ENCODE results near the gene DNASE1L3. TPM values are rescaled to one million over a fixed set of nuclear protein-coding genes. Genes with fewer than 3 reads are reported as not detected.
"Not testable (repeated sequence)": the region's sequence is repeated elsewhere in the genome, so short reads cannot be mapped to it uniquely, and the experiment has no call there.

The DNASE1L3 gene
- total RNA-seq, 4 donors from 2014 or later, result 0.58 to 2.4 (median 1.3) TPM; not detected in 1

DNA sequence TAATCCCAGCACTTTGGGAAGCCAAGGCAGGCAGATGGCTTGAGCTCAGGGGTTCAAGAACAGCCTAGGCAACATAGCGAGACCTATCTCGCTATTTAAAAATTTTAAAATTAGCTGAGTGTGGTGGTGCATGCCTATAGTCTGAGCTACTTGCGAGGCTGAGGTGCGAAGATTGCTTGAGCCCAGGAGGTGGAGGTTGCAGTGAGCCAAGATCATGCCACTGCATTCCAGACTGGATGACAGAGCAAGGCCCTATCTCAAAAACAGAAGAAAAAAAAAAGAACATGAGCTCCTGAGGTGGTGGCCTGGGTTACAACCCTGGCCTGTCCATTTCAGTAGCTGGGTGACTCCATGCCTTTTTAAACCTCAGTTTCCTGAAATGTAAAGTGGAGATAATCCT lies 7.2 kb downstream of the DNASE1L3 start:
- no peak overlapping the region for H3K4me3 ChIP-seq

DNA sequence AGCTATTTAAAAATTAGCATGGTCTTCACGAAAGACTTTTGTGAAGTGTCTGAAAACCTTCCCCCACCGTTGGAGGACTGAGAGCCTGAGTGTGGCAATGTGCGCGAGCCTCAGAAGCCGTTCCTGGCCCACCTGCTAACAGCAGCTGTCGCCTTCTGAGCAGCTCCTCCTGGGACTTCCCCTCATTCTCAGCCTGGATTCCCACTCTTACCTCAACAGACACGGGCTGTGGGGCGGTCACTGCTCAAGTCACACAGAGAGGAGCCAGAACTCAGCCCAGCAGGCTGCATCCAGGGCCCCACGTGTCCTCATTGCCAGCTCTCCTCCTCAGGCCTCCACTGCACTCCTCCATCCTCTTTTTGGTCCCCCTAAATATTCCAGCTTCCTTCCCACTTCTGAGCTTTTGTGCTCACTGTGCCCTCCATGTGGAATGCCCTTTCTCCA lies 7.8 kb downstream of the DNASE1L3 start:
- Histone ChIP-seq H3K4me3 (no peak overlapping the region), H3K9me3 (no peaks in the 10 kb centered on the region), H3K36me3 (no peaks in the 10 kb centered on the region), H3K4me1 (peaks cover 0 to 27% (median 0%) of the 10 kb centered on the region in 3 donors), H3K27me3 (no peaks in the 10 kb centered on the region), H3K27ac (no peak overlapping the region)
- no peak for ATAC-seq
- 60 to 71% methylated on average over 3 to 5 of the region's 9 CpGs for WGBS, 2 donors (ENCODE audit: low coverage in 1 of 2)
- TF ChIP-seq POLR2AphosphoS5 (IDR thresholded peaks at IDR 0.05), result no peak
- no peak for TF ChIP-seq POLR2A (IDR thresholded peaks at IDR 0.05)
- TF ChIP-seq, protein P1, sequence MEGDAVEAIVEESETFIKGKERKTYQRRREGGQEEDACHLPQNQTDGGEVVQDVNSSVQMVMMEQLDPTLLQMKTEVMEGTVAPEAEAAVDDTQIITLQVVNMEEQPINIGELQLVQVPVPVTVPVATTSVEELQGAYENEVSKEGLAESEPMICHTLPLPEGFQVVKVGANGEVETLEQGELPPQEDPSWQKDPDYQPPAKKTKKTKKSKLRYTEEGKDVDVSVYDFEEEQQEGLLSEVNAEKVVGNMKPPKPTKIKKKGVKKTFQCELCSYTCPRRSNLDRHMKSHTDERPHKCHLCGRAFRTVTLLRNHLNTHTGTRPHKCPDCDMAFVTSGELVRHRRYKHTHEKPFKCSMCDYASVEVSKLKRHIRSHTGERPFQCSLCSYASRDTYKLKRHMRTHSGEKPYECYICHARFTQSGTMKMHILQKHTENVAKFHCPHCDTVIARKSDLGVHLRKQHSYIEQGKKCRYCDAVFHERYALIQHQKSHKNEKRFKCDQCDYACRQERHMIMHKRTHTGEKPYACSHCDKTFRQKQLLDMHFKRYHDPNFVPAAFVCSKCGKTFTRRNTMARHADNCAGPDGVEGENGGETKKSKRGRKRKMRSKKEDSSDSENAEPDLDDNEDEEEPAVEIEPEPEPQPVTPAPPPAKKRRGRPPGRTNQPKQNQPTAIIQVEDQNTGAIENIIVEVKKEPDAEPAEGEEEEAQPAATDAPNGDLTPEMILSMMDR (IDR thresholded peaks at IDR 0.05), result no peak
- TF ChIP-seq EP300 (IDR thresholded peaks at IDR 0.05), result no peak

More for the DNA sequence above, 7.2 kb downstream of the DNASE1L3 start:
- no peak overlapping the region for H3K27ac ChIP-seq
- H3K9me3 ChIP-seq, result no peaks in the 10 kb centered on the region
- H3K4me1 ChIP-seq, result peaks cover 0 to 21% (median 0%) of the 10 kb centered on the region in 3 donors
- no peak for TF ChIP-seq POLR2A (IDR thresholded peaks at IDR 0.05)
- TF ChIP-seq, protein P1 (IDR thresholded peaks at IDR 0.05), result no peak
- TF ChIP-seq POLR2AphosphoS5 (IDR thresholded peaks at IDR 0.05), result no peak
- TF ChIP-seq EP300 (IDR thresholded peaks at IDR 0.05), result no peak
- no peak for ATAC-seq
- WGBS, 2 donors (ENCODE audit: low coverage in 1 of 2), result 98 to 100% methylated on average over 3 to 4 of the region's 4 CpGs
- no peaks in the 10 kb centered on the region for H3K36me3 ChIP-seq
- no peaks in the 10 kb centered on the region for H3K27me3 ChIP-seq

DNA sequence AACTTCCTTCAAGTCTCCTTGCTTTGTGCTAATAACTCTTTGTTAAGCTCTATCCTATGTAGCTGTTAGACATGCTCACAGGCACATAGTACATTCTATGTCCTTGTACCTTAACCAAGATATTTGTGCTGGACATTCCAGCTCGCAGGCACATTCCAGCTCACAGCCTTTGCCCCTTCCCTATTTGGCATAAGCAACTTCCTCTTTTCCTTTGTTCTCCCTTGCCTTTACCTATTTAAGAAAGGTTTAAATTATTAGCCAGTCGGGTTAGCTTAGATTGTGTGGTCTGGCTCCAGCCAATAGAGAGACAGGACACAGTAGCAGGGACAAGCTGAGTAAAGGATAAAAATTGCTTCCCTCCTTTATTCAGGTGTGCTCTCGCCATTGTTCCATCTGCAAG lies 9.3 kb downstream of the DNASE1L3 start:
- H3K4me1 ChIP-seq, result peaks cover 0 to 30% (median 0%) of the 10 kb centered on the region in 3 donors
- H3K27ac ChIP-seq, H3K36me3 ChIP-seq, H3K27me3 ChIP-seq, ATAC-seq, H3K4me3 ChIP-seq, H3K9me3 ChIP-seq: not testable (repeated sequence)
- 44 to 46% methylated on average over 3 of the region's 3 CpGs for whole genome bisulfite sequencing, 2 donors (ENCODE audit: low coverage in 1 of 2)

DNA sequence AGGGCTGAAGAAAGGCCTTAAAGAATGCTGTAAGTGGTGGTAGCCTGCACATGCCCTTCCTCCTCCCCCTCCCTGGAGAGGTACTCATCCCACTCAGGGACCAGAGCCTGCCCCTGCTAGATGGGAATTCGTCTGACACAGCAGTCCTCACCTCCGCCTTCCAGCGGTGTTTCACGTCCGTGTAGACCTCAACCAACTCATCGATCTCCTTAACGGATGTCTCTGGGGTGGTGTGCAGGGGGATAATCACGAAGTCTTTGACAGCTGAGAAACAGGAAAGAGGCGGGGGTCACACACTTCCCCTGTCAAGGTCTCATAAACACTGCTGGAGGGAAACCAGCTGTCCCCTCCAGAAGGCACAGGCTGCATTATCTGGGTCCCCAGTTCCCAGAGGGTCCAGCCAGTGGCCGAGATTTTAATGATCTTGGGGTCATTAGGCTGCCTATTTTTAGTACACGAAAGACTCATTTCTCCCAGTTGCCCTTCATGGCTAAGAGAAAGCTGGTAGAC lies 9.9 kb downstream of the DNASE1L3 start:
- TF ChIP-seq POLR2A (IDR thresholded peaks at IDR 0.05), result no peak
- Histone ChIP-seq H3K27ac (peak overlapping the region in 2 of 4 donors; percentile 28 to 52), H3K4me3 (no peak overlapping the region), H3K27me3 (no peaks in the 10 kb centered on the region), H3K4me1 (peaks cover 0 to 30% (median 0%) of the 10 kb centered on the region in 3 donors), H3K9me3 (no peaks in the 10 kb centered on the region), H3K36me3 (no peaks in the 10 kb centered on the region)
- no peak for ATAC-seq
- WGBS, 2 donors (ENCODE audit: low coverage in 1 of 2), result 8 to 34% methylated on average over 2 to 9 of the region's 11 CpGs

DNA sequence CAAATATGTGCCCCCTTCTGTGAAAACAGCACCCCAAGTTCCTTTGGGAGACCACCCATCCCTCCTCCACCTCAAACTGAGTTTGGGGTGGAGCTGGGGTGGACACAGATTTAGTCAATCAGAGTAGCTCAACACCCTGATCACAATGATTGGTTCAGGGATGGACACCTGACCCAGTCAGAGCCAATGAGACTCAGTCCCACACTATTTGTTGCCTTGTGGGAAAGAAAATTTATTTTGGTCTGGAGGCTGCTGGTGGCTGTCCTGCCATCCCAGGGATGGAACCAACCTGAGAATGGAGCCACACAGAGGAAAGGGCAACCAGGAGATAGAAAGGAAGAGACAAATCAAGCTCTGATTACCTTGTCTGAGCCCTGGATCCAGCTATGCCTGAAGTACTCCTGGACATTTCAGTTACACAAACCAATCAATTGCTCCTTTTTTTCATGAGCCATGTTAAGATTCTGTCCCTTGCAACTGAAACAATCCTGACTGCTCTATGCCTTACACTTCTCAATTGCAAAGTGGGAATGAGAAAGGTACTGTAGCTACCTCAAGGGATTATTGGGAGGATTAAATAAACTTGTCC lies 10.6 kb downstream of the DNASE1L3 start:
- TF ChIP-seq POLR2AphosphoS5 (IDR thresholded peaks at IDR 0.05), result no peak
- no peak for TF ChIP-seq POLR2A (IDR thresholded peaks at IDR 0.05)
- TF ChIP-seq EP300 (IDR thresholded peaks at IDR 0.05), result no peak
- TF ChIP-seq, protein P1 (IDR thresholded peaks at IDR 0.05), result no peak
- Histone ChIP-seq H3K27me3 (no peaks in the 10 kb centered on the region), H3K4me3 (no peak overlapping the region), H3K36me3 (no peaks in the 10 kb centered on the region), H3K27ac (peak overlapping the region in 1 of 4 donors; percentile 55), H3K4me1 (peaks cover 0 to 30% (median 0%) of the 10 kb centered on the region in 3 donors), H3K9me3 (no peaks in the 10 kb centered on the region)
- ATAC-seq, result no peak

DNA sequence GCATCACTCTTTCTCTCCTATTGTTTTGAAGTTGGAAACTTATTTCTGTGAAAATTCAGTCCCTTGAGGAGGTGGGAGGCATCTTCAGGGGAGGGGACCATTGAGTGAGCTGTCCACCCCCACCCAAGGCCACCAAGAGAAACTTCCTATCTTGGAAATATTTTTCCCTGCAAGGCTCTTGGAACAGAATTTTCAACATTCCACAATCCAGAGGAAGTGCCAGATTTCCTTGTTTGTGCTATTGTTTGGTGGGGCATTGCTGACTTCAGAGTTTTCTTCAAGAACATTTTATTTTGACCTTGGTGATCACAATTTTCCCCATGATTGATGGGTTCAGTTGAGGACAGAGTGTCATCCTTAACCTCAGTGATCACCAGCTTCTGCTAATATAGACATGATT lies 12.0 kb downstream of the DNASE1L3 start:
- TF ChIP-seq EP300 (IDR thresholded peaks at IDR 0.05) (no peak), POLR2AphosphoS5 (IDR thresholded peaks at IDR 0.05) (no peak), POLR2A (IDR thresholded peaks at IDR 0.05) (no peak)
- TF ChIP-seq, protein P1 (IDR thresholded peaks at IDR 0.05), result no peak
- ATAC-seq, result no peak
- H3K36me3 ChIP-seq, result no peaks in the 10 kb centered on the region
- no peaks in the 10 kb centered on the region for H3K27me3 ChIP-seq
- H3K4me3 ChIP-seq, result no peak overlapping the region
- peak overlapping the region in 3 of 4 donors; percentile 4 to 55 (median 29) for H3K27ac ChIP-seq
- peaks cover 0 to 30% (median 0%) of the 10 kb centered on the region in 3 donors for H3K4me1 ChIP-seq
- no peaks in the 10 kb centered on the region for H3K9me3 ChIP-seq

Data from gastroesophageal sphincter (tissue), 4 donors.